AG04449 (cell line): ENCODE measurements around the gene HAO1.

Experiments
- CTCF ChIA-PET: fragments of 350-600 bp; formaldehyde crosslinking; extraction: SDS; loops from one replicate; lab custom pipeline; 2021; ENCODE audit warnings: antibody characterized with exemption; lab: Yijun Ruan, JAX
- POLR2A ChIA-PET: fragments of 400-600, 350-600 bp; formaldehyde crosslinking; extraction: SDS; loops from one replicate; lab custom pipeline; 2020; ENCODE audit warnings: antibody characterized with exemption, inconsistent platforms; lab: Yijun Ruan, JAX
- DNase-seq: peaks from one replicate; pipeline ENCODE4 v3.0.0-alpha.2; 2010; ENCODE audit warnings: low read depth, low spot score
- H3K4me3 ChIP-seq: 2 replicates; pipeline ENCODE4 v1.5.1; 2011; ENCODE audit warnings: low read depth, mild to moderate bottlenecking, control low read depth, low read length
- TF ChIP-seq, protein P1 (sequence below): IDR thresholded peaks from one replicate; pipeline ENCODE4 v1.5.1; 2011; ENCODE audit warnings: mild to moderate bottlenecking, moderate library complexity, low read length, control low read depth, inconsistent platforms; ENCODE audit not compliant: insufficient read depth; ENCODE audit errors: missing control alignments

The HAO1 gene

DNA sequence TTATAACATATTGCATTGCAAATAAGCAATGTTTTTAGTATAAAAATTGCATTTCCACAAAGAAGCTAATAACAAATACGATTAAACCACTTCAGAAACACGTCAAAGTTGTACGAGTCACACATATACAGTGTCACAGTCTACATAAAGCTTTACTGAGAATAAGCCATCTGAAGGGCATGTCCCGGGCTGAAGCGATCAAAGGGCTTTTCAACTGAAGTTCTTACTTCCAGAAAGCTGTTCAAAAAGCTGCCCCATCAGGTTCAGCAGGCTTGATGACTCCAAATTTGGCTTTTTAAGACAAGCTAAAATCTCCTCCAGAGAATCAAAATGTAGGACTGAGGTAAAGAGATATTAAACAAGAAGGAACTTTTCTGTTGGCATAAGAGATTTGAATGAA lies 37.5 kb upstream of the HAO1 start:
- ChIA-PET POLR2A (no interaction called here), CTCF (interaction anchor here (2.7 to 8.6 kb wide), 2 partner anchors 12 to 744 kb away, joined by 16 to 119 read pairs; no protein-coding TSS in a partner anchor)
- TF ChIP-seq, protein P1, sequence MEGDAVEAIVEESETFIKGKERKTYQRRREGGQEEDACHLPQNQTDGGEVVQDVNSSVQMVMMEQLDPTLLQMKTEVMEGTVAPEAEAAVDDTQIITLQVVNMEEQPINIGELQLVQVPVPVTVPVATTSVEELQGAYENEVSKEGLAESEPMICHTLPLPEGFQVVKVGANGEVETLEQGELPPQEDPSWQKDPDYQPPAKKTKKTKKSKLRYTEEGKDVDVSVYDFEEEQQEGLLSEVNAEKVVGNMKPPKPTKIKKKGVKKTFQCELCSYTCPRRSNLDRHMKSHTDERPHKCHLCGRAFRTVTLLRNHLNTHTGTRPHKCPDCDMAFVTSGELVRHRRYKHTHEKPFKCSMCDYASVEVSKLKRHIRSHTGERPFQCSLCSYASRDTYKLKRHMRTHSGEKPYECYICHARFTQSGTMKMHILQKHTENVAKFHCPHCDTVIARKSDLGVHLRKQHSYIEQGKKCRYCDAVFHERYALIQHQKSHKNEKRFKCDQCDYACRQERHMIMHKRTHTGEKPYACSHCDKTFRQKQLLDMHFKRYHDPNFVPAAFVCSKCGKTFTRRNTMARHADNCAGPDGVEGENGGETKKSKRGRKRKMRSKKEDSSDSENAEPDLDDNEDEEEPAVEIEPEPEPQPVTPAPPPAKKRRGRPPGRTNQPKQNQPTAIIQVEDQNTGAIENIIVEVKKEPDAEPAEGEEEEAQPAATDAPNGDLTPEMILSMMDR: no peak
- DNase-seq: no peak
- no peak overlapping the region for H3K4me3 ChIP-seq

DNA sequence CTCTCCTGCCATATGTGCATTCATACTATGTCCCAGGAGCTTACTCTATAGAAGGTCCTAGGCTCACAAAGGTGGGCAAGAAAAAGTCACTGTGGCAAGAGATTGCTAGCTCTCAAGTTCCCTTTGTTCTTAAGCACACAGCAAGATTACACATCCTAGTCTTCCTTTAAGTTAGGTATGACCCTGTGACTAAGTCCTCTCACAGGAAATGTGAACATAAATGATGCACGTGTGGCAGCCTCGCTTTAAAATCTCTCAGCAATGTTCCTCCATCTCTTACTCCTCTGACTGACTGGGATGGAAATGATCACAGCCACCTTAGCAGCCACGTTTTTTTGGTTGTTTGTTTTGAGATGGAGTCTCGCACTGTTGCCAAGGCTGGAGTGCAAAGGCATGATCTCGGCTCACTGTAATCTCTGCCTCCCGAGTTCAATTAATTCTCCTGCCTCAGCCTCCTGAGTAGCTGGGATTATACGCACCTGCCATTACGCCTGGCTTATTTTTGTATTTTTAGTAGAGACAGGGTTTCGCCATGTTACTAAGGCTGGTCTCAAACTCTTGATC lies 35.7 kb upstream of the HAO1 start:
- TF ChIP-seq, protein P1: no peak
- no peak for DNase-seq
- H3K4me3 ChIP-seq: no peak overlapping the region
- ChIA-PET POLR2A (no interaction called here), CTCF (interaction anchor here (1.6 to 3.5 kb wide), 3 partner anchors 12 to 747 kb away, joined by 6 to 10 read pairs (median 8); no protein-coding TSS in a partner anchor)

DNA sequence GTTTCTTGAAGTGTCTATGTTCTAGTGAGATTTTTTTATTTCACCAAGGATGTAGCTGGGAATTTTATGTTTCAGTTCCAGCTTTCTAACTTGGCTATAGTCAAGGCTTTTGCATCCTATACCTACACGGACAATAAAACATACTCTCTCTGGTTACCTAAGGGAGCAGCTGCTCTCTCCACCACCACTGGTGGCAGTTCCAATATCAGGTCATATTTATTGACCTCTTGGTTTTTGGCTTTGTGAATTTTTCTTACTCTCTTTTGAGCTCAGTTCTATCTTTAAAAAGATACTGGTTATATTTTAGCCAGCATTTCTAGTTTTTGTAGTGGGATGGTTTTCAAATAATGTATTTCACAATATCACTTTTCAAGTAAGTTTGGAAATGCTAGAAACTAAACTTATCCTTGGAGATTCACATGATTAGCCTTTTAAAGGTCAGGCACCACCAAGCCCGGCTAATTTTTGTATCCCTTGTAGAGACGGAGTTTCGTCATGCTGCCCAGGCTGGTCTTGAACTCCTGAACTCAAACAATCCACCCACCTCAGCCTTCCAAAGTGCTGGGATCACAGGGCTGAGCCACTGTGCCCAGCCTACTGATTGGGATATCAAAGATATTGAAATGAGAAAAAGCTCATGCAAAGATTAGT lies 34.7 kb upstream of the HAO1 start:
- POLR2A ChIA-PET: no interaction called here
- H3K4me3 ChIP-seq: no peak overlapping the region
- TF ChIP-seq, protein P1: no peak
- CTCF ChIA-PET: interaction anchor here (1.0 to 3.5 kb wide), 4 partner anchors 13 to 1433 kb away, joined by 3 to 10 read pairs (median 7); no protein-coding TSS in a partner anchor
- no peak for DNase-seq

DNA sequence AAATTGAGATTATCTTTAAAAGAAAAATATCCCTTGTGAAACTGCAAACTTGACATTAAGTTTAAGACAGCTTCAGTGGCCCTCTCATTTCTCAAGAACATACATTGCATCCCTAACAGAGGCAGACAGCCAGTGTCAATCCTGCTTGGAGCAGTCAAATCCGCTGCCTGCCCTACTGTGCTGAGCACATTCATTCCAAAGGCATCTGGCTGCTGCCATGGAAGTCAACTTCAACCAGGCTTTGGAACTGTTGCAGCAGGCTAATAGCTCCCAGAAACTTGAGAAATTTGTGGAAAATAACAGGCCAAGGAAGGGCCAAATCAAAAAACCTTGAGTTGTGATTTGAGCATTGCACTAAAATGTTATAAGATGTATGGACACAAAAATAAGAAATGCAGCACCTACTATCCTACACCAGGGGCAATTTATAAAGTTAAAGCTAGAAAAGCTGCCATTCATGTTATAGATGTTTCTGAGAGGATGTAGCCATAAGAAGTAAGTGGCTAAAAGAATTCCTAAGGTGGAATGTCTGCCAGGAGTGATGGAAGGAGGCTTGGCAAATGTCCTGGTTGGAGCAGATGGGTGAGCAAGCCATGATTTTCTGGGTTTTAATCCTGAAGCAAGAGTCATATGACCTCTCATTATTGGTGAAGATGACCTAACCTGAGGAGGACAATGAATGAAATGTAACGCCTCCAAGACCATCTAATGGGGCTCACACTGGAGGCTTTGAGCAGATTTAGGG lies 31.4 kb upstream of the HAO1 start:
- no peak overlapping the region for H3K4me3 ChIP-seq
- DNase-seq: no peak
- CTCF ChIA-PET: interaction anchor here (1.5 to 1.9 kb wide), 6 partner anchors 10 to 750 kb away, joined by 3 to 10 read pairs (median 6); no protein-coding TSS in a partner anchor
- TF ChIP-seq, protein P1: no peak
- POLR2A ChIA-PET: no interaction called here

DNA sequence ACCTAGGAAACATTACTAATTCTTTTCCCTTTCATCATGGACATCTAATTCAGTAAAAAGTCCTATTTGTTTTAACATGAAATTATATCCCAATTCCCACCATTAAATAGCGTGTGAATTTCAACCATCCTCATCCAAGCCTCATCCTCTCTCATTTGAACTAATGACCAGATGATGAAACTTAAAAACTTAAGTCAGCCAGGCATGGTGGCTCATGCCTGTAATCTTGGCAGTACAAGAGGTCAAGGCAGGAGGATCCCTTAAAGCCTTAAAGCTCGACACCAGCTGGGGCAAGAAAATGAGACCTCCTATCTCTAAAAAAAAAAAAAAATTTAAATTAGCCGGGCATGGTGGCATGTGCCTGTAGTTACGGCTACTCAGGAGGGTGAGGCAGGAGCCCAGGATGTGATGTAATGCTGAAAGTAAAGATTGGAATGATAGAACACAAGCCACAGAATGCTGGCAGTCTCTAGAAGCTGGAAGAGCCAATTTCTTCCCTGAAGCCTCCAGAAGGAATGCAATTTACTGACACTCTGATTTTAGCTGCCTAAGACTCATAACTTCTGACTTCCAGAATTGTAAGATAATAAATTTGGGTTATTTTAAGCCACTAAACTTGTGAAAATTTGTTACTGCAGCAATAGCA lies 27.1 kb upstream of the HAO1 start:
- peak; percentile 54 for DNase-seq
- ChIA-PET CTCF (interaction anchor here (0.8 to 2.5 kb wide), 7 partner anchors 13 to 755 kb away, joined by 3 to 15 read pairs (median 8); no protein-coding TSS in a partner anchor), POLR2A (no interaction called here)
- no peak overlapping the region for H3K4me3 ChIP-seq
- TF ChIP-seq, protein P1: no peak
